ENCODE data around the gene SOX4.
"Not testable (repeated sequence)": the region's sequence is repeated elsewhere in the genome, so short reads cannot be mapped to it uniquely, and the experiment has no call there.

SOX4 gene

DNA sequence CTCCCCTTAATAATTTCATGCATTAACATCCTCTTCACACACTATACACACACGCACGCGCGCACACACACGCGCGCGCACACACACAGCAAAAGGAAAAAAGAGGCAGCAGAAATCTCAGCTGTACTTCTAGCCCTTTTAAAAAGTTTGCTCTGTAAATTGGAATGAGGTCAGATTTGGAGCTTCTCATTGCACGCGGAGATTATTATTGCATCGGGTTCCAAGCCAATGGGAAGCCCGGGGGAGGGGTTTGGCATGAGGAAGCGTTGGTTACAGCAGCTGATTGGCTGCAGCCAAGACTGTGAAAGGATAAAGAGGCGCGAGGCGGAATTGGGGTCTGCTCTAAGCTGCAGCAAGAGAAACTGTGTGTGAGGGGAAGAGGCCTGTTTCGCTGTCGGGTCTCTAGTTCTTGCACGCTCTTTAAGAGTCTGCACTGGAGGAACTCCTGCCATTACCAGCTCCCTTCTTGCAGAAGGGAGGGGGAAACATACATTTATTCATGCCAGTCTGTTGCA is at the start of gene SOX4:
SOX4 (plus strand) TSS at position 340 of the 515 bp plus-strand sequence. CDS start 784 bp downstream, outside the sequence.
- peak; percentile 91 for DNase-seq

- not testable (repeated sequence) for DNase-seq
Measured at GRCh38 chr6:21552286-21552685, 41.3 kb upstream of the SOX4 start.

GRCh38 chr6:21554286-21554685 is 39.3 kb upstream of the SOX4 start:
- DNase-seq, result no peak

DNA sequence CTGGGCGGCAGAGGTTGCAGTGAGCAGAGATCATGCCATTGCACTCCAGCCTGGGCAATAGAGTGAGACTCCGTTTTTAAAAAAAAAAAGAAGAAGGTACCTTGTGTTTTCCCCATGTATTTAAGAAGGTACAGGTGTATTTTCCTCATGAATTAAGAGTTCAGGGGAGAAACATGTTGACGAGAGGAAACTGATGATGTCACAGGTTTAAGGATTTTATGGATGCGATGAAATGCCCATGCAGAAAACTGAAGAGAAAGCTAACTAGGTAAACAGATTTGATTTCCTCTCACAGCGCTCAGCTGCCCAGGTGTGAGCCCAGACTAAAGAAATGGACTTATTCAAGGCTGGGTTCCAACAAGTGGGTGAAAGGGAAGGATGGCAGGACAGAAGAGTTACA is 38.4 kb upstream of the SOX4 start:
- DNase-seq, result no peak

DNA sequence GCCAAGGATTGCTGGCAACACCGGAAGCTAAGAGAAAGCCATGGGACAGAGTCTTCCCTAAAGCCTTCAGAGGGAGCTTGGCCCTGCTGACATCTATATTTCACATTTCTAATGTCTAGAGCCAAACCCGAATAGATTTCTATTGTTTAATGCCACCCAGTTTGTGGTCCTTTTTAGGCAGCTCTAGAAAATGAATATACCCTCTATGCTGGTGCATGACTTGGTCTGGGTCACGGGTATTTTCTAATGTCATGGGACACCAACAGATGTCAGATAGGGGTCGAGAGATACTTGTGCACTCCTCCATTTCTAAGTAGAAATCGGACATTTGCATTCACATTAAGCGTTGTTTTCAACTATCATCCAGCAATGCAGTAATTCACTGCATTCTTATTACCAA is 37.0 kb upstream of the SOX4 start:
- DNase-seq, result no peak

DNA sequence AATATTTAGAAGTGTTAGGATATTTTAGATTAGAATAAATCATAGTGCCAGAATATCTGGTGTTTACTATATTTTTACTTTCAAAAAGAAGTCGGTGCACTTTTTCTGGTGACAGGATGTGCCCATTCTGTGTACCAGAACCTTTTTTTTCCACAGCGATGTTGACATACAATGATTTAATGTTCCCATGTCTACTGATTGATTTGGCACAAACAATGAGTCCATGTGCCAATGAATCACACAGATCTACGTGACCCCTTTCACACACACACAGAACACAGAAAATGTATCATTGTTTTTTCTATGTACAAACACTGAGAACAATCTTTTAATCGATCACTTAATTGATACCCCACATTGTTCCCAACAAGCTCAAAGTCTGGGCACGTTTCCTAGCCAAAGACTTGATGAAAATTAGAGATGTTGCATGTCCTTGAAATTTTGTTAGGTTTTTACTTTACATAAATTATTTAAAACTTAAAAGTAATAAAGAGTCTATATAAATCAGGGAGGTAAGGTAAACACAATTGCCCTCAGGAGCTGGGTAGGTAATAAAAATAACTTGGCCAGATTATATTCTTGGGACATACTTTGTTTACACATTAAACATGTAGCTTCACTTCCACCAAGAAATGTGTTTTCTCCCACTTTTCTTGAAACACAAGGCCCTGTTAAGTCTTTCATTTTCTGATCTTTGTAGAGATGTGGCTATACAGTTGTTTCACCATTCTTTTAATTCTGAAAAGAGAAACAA is 36.4 kb upstream of the SOX4 start:
- DNase-seq, result no peak

DNA sequence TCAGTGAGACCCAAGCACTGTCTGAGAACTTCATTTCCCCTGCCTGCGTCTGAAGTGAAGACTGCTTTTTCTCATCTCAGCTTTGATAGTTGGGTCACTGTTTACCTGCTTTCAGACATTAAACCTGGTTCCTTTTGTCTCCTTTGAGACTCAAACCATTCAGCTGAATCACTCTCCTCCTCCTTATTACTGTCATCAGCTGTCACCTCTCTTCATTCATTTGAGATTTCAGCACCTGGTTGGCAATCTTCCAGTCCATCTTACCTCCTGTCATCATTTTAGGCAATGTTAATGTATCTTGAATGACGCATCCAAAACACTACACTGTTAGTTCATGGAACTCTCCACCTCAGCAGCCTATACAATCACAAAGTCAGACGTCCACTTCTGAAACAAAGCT is 34.3 kb upstream of the SOX4 start:
- DNase-seq, result no peak

GRCh38 chr6:21560249-21560648 is 33.3 kb upstream of the SOX4 start:
- DNase-seq, result no peak

DNA sequence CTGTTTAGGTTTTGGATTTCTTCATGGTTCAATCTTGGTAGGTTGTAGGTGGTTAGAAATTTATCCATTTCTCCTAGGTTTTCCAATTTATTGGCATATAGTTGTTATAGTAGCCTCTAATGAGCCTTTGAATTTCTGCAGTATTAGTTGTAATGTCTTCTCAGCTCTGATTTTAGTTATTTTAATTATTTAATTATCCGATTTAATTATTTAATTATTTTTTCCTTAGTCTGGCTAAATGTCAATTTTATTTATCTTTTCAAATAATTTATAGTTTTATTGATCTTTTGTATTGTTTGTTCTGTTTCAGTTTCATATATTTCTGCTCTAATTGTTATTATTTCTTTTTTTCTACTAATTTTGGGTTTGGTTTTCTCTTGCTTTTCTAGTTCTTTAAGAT is 28.1 kb upstream of the SOX4 start:
- no peak for DNase-seq

- DNase-seq, result no peak
Measured at GRCh38 chr6:21578523-21578922, 15.0 kb upstream of the SOX4 start.

DNA sequence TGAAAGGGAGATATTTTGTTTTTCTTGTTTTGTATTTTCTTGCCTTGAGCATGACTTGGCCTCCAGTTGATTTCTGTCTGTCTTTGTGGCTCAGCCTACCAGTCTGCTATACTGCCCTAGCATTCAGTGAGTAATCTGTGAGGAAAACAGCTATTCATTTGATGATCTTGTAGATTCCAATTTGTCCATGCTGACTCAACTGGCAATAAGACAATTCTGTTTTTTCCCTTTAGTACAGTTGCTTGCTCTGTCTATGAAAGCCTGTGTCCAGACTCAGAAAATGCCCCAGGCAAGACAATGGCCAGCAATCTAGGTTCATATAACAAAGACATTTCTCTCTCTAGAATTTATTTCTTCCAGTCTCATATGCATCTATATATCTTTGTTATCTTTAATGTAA is 10.9 kb upstream of the SOX4 start:
- no peak for DNase-seq

- no peak for DNase-seq
Measured at GRCh38 chr6:21586300-21586699, 7.3 kb upstream of the SOX4 start.

GRCh38 chr6:21586740-21587178 is 6.8 kb upstream of the SOX4 start:
- DNase-seq, result no peak

DNA sequence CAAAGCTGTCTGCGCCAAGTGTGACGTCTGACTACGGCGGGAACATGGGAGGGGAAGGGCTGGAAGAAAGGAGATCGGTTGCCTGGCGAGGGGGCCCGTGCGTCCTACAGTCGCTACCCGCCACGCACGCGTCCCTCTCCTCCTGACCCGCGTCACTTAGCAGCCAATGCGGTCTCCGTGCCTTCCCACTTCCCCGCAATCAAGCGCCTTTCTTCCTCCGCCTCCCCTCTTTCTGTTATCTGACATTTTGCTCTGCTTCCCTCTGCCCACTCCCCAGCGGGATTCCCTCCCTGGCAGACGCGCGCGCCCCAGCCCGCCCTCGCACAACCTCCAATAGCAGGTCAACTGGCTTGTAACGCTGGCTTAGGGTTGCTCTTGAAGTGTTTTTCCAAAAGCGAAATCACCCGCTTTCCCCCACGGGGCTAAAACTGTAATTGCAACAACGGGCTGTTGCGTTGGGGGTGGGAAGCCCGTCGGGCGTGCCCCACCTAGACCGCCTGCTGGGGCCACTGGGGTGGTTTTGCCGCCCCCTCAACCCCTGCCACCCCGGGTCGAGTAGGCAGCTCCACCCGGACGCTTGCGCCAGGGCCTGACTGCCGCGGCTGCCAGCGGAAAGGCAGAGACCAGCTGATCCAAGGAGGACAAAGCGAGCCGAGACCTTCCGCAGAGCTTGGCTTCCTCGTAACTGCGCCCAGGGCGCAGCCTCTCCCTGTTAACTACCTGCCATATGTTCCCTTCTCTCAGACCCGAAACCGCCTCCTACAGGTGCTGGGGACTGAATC is 6.2 kb upstream of the SOX4 start:
- DNase-seq, result peak; percentile 21

- no peak for DNase-seq
Measured at GRCh38 chr6:21587961-21588480, 5.5 kb upstream of the SOX4 start.

- DNase-seq, result no peak
Measured at GRCh38 chr6:21588481-21589351, 4.8 kb upstream of the SOX4 start.

DNA sequence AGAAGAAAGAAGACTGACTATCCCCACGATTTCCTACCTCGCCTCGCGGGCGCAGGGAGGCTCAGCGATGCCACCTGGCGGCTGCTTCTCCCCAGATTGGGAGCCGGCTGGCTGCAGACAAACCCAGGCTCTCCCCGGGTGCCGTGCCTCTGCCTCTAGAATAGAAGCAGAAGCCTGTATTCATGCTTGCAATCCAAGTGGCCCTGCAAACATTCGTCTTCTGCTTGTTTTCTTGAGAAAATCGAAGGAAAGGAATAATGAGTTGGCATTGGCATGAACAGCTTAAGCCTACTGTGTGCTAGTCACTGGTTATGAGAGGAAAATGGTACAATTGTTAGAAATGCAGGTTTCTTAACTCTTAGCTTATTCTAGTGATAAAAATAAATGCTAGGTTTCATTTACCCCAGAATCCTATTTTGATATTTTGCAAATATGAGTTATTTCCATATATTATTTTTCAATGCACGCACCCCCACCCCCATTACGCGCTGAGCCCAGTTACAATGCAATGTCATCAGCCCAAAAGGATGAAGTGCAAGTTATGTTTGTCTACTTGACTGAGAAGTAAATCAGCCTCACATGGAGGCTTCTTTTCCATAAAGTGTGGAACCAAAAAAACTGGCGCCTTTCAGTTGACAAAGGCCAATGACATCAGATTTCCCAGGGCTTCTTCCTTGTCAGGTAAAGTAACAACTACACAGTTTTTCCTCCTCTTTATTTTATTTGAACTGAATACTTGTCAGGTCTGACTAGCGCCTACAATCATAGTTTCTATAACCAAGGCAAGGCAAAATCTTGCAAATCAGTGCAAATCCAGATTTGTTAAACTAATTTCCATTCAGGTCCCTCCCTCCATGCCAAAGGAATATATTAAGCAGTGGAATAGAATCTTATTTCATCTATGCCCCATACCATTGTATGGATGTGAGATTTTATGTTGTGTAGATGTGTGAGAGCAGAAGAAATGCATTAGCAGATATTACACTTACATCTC is 3.9 kb upstream of the SOX4 start:
- peak; percentile 65 for DNase-seq

DNA sequence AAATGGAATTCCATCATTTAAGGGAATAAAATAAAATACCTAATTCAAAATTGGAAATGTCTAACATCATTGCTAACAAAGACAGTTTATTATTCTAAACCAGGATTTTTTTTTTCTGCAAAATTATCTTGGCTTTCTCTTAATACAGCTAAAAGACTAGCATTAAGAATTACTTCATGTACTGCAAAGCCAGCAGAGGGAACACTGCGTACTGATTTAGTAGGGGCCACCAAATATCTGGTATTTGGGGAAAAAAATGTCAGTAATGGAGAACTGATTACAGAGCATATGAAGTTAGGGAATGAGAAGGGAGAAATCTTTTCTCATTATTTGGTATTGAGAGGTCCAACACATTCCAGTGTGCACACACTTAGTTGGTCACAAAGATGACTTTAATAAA is 3.2 kb upstream of the SOX4 start:
- no peak for DNase-seq

DNA sequence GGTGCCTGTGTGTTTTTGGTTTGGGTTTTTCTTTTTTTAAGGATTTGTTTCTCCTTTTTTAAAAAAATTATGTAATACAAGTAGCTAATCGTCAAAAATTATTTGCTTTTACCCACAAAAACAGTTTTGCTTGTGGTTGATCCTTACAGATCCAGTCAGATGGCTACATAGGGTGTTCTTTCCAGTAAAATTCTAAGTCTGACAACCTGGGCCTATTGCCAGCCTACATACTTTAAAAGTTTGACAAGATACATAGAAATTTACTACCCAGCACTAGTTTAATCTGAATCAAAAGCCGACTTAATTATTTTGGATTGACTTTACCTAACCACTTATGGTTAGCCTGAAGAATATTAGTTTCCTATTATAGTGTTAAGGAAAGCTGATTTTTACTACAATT is 2.1 kb upstream of the SOX4 start:
- no peak for DNase-seq

- DNase-seq, result no peak
Measured at GRCh38 chr6:21592953-21593352, 598 bp upstream of the SOX4 start.

DNA sequence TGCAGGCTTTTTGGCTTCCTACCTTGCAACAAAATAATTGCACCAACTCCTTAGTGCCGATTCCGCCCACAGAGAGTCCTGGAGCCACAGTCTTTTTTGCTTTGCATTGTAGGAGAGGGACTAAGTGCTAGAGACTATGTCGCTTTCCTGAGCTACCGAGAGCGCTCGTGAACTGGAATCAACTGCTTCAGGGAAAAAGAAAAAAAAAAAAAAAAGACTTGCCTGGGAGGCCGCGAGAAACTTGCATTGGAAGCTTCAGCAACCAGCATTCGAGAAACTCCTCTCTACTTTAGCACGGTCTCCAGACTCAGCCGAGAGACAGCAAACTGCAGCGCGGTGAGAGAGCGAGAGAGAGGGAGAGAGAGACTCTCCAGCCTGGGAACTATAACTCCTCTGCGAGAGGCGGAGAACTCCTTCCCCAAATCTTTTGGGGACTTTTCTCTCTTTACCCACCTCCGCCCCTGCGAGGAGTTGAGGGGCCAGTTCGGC is 420 bp downstream of the SOX4 start:
- peak; percentile 53 for DNase-seq
